B cell (primary cell): ENCODE data around the gene MYOCOS. TPM values are rescaled to one million over a fixed set of nuclear protein-coding genes. Genes with fewer than 3 reads are reported as not detected.

Source experiments
- ATAC-seq: fragments of 200-7000 bp; cut with Tn5 transposase; one replicate; pipeline ENCODE4 v1.10.0; 2021; ENCODE audit warnings: low read depth, mild to moderate bottlenecking, moderate number of reproducible peaks, moderate library complexity
- CTCF ChIA-PET: fragments of 350-600 bp; sonication (Branson Sonifier 250); formaldehyde crosslinking; loops from one replicate; lab custom pipeline; 2021; ENCODE audit warnings: antibody characterized with exemption, inconsistent platforms; lab: Charles Lee
- POLR2A ChIA-PET: fragments of 350-600 bp; sonication (Branson Sonifier 250); formaldehyde crosslinking; loops from one replicate; lab custom pipeline; 2021; ENCODE audit warnings: antibody characterized with exemption; lab: Charles Lee
- DNase-seq: peaks from one replicate; pipeline ENCODE4 v3.0.0; 2013
- H2AFZ ChIP-seq: 2 replicates; pipeline ENCODE4 v1.6.1; 2012; ENCODE audit warnings: mild to moderate bottlenecking, low read depth, low read length; ENCODE audit not compliant: insufficient read depth, poor library complexity, severe bottlenecking
- H3K27ac ChIP-seq, 2 donors: 1 replicate in 1 of 2; 2 replicates in 1 of 2; pipeline ENCODE4 v1.5.1; 2012 to 2013; ENCODE audit warnings: low read length in 2 of 2, mild to moderate bottlenecking in 2 of 2, moderate library complexity in 1 of 2
- H3K27me3 ChIP-seq, 4 experiments: fragments of 200-600 bp in 1 of 4; sonication (generic) in 1 of 4; replicated peaks in 1 of 4; 1 replicate in 2 of 4; 2 replicates in 2 of 4; pipeline versions ENCODE4 v1.6.1 to v1.7.0; 2013 to 2016; ENCODE audit warnings: low read length in 3 of 4, mild to moderate bottlenecking in 2 of 4, mixed read lengths in 1 of 4, moderate library complexity in 1 of 4; ENCODE audit not compliant: insufficient read depth in 4 of 4, control insufficient read depth in 3 of 4; ENCODE audit errors: control extremely low read depth in 1 of 4
- H3K36me3 ChIP-seq, 2 experiments: replicated peaks in 1 of 2; 1 replicate in 1 of 2; 2 replicates in 1 of 2; pipeline versions ENCODE4 v1.6.1 to v1.7.1; 2013; ENCODE audit warnings: low read length in 1 of 2; ENCODE audit not compliant: insufficient read depth in 2 of 2, control insufficient read depth in 1 of 2; ENCODE audit errors: control extremely low read depth in 1 of 2, extremely low read depth in 1 of 2
- H3K4me1 ChIP-seq, 2 donors: fragments of 200-600 bp in 1 of 2; sonication (generic) in 1 of 2; 1 replicate in 1 of 2; 2 replicates in 1 of 2; pipeline versions ENCODE4 v1.5.1 to v1.6.1; 2013 to 2017; ENCODE audit warnings: low read length in 2 of 2; ENCODE audit not compliant: control insufficient read depth in 2 of 2, insufficient read depth in 2 of 2
- H3K4me2 ChIP-seq: replicated peaks from 2 replicates; pipeline ENCODE3; 2012; ENCODE audit warnings: mild to moderate bottlenecking, low read depth, low read length; ENCODE audit not compliant: poor library complexity, severe bottlenecking
- H3K4me3 ChIP-seq, 5 experiments: fragments of 200-600 bp in 1 of 5; sonication (generic) in 1 of 5; 1 replicate in 3 of 5; 2 replicates in 2 of 5; pipeline versions ENCODE4 v1.5.1 to v1.7.0; 2011 to 2016; ENCODE audit warnings: low read length in 4 of 5, mild to moderate bottlenecking in 4 of 5, low read depth in 2 of 5, control low read depth in 1 of 5, moderate library complexity in 1 of 5; ENCODE audit not compliant: insufficient read depth in 1 of 5; ENCODE audit errors: control extremely low read depth in 1 of 5, extremely low read depth in 1 of 5
- H3K79me2 ChIP-seq: fragments of 200-600 bp; sonication (generic); one replicate; pipeline ENCODE4 v1.6.0; 2016; ENCODE audit warnings: low read length; ENCODE audit not compliant: control insufficient read depth, insufficient read depth
- H3K9ac ChIP-seq: fragments of 200-600 bp; sonication (generic); 2 replicates; pipeline ENCODE4 v1.6.1; 2017; ENCODE audit warnings: mild to moderate bottlenecking, low read length, moderate library complexity
- H3K9me3 ChIP-seq, 3 donors: one replicate each; pipeline versions ENCODE4 v1.6.1 to v1.7.1; 2013; ENCODE audit warnings: low read length in 2 of 3; ENCODE audit not compliant: control insufficient read depth in 2 of 3, insufficient read depth in 1 of 3; ENCODE audit errors: control extremely low read depth in 1 of 3
- H4K20me1 ChIP-seq: 2 replicates; pipeline ENCODE4 v1.6.0; 2012; ENCODE audit warnings: mild to moderate bottlenecking, low read length; ENCODE audit not compliant: insufficient read depth, control insufficient read depth, poor library complexity, severe bottlenecking
- H3K27ac Mint-ChIP-seq: one replicate; pipeline ENCODE4 v1.8.0; 2021; ENCODE audit warnings: mixed read lengths
- H3K27me3 Mint-ChIP-seq: one replicate; pipeline ENCODE4 v1.8.0; 2021; ENCODE audit warnings: mixed read lengths
- H3K4me1 Mint-ChIP-seq: one replicate; pipeline ENCODE4 v1.8.0; 2021; ENCODE audit warnings: mixed read lengths
- H3K4me3 Mint-ChIP-seq: one replicate; pipeline ENCODE4 v1.8.0; 2021; ENCODE audit warnings: mixed read lengths
- H3K9me3 Mint-ChIP-seq: one replicate; pipeline ENCODE4 v1.8.0; 2022; ENCODE audit warnings: mixed read lengths; ENCODE audit not compliant: insufficient read depth
- CTCF ChIP-seq: fragments of 200-600 bp; IDR thresholded peaks from one replicate; pipeline ENCODE4 v1.8.0; 2022; ENCODE audit warnings: antibody characterized with exemption, mild to moderate bottlenecking
- EZH2 ChIP-seq: IDR thresholded peaks from 2 replicates; pipeline ENCODE4 v1.6.1; 2012; ENCODE audit warnings: borderline replicate concordance, low read depth, mild to moderate bottlenecking, moderate library complexity, low read length; ENCODE audit not compliant: insufficient read depth, poor library complexity, severe bottlenecking
- WGBS: methylation state at CpG from one replicate; pipeline ENCODE4 v1.1.5; 2013; ENCODE audit warnings: missing lambda C conversion rate; ENCODE audit not compliant: insufficient coverage; 5-methylcytosine and 5-hydroxymethylcytosine counted together
- intact Hi-C: fragments of 100-400 bp; cut with micrococcal nuclease; formaldehyde crosslinking; loops from one replicate; pipeline ENCODE4 v1.10.0; 2022
- polyA plus RNA-seq: library from polyadenylated mRNA; depleted of rRNA; stranded (reverse); fragments of >200 nt; gene quantifications from 2 replicates; pipeline ENCODE4 v1.2.3, GENCODE V29; 2012
- total RNA-seq, 2 donors: library from RNA; stranded (reverse); fragments of 120-200 nt in 1 of 2; gene quantifications; 1 replicate in 1 of 2; 2 replicates in 1 of 2; pipeline versions ENCODE4 v1.2.3 to v1.2.4, GENCODE V29; 2013 to 2022

The MYOCOS gene
- total and polyA plus RNA-seq, 2 donors (not counting 1 experiment from before 2014, with no cell fraction given), result 0.39 TPM; not detected in 1

GRCh38 chr1:171606402-171606941 is 15.6 kb upstream of the MYOCOS start:
- H3K27ac ChIP-seq, result no peak overlapping the region
- H3K9me3 ChIP-seq, result no peaks in the 10 kb centered on the region
- H3K4me1 ChIP-seq, result peaks cover 0 to 3% of the 10 kb centered on the region in 2 donors
- CTCF ChIA-PET, result interaction anchor here (0.7 to 0.8 kb wide), 2 partner anchors 14 to 156 kb away, joined by 3 to 4 read pairs; no protein-coding TSS in a partner anchor
- H3K4me3 Mint-ChIP-seq, result no peak overlapping the region
- intact Hi-C loops, result no loop called here
- H3K27ac Mint-ChIP-seq, result no peak overlapping the region
- no peaks in the 10 kb centered on the region for H4K20me1 ChIP-seq
- H3K4me1 Mint-ChIP-seq, result peaks cover 5% of the 10 kb centered on the region
- no peak overlapping the region for H3K9ac ChIP-seq
- no peak for DNase-seq
- WGBS, result 75% methylated on average over 6 of the region's 10 CpGs
- no peaks in the 10 kb centered on the region for H3K9me3 Mint-ChIP-seq
- no peaks in the 10 kb centered on the region for H3K27me3 ChIP-seq
- POLR2A ChIA-PET, result no interaction called here
- no peak for ATAC-seq
- no peak overlapping the region for H3K4me2 ChIP-seq
- TF ChIP-seq EZH2, result no peak
- TF ChIP-seq CTCF, result no peak
- H3K36me3 ChIP-seq, result no peaks in the 10 kb centered on the region
- no peak overlapping the region for H3K4me3 ChIP-seq
- H3K27me3 Mint-ChIP-seq, result no peaks in the 10 kb centered on the region
- H3K79me2 ChIP-seq, result no peaks in the 10 kb centered on the region
- peak overlapping the region; percentile 42 for H2AFZ ChIP-seq

GRCh38 chr1:171610385-171610784 is 11.7 kb upstream of the MYOCOS start:
- no peaks in the 10 kb centered on the region for H3K9me3 Mint-ChIP-seq
- H3K27ac ChIP-seq, result no peak overlapping the region
- no peak overlapping the region for H3K4me2 ChIP-seq
- no peak overlapping the region for H3K9ac ChIP-seq
- H3K79me2 ChIP-seq, result no peaks in the 10 kb centered on the region
- H4K20me1 ChIP-seq, result no peaks in the 10 kb centered on the region
- 100% methylated on average over 1 of the region's 2 CpGs for WGBS
- ChIA-PET POLR2A (no interaction called here), CTCF (no interaction called here)
- H3K4me3 ChIP-seq, result no peak overlapping the region
- H3K9me3 ChIP-seq, result no peaks in the 10 kb centered on the region
- ATAC-seq (no peak), DNase-seq (no peak)
- H3K36me3 ChIP-seq, result no peaks in the 10 kb centered on the region
- H3K4me3 Mint-ChIP-seq, result no peak overlapping the region
- H3K27me3 ChIP-seq, result no peaks in the 10 kb centered on the region
- peaks cover 0 to 3% of the 10 kb centered on the region in 2 donors for H3K4me1 ChIP-seq
- no peaks in the 10 kb centered on the region for H3K27me3 Mint-ChIP-seq
- peaks cover 5% of the 10 kb centered on the region for H3K4me1 Mint-ChIP-seq
- intact Hi-C loops, result no loop called here
- no peak overlapping the region for H2AFZ ChIP-seq
- TF ChIP-seq EZH2 (no peak), CTCF (no peak)
- no peak overlapping the region for H3K27ac Mint-ChIP-seq
